ENCODE measurements around the gene STPG3.

Gene STPG3

DNA sequence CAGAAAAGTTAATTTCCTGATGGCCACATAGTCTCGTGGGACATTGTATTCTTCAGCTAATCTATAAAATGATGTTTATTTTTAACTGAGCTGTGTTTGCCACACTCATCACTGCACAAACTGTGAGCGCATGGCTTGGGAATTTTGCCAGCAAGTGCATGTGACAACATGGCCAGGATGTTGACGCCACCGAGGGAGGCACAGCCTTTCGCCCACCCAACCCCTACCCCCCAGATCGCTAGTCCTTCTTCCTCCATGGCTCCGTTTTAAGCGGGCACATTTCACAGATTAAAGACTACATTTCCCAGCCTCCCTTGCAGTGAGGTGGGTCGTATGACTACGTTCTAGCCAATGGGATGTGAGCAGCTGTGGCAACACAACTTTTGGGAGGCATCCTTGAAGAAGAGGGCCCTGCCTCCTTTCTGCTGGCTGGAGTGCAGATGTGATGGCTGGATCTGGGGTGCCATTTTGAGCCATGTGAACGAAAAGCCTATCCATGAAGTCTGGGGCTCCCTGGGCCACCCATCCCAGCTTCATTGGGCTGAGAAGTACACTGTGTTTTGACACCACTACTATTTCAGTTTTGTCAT is 43.1 kb downstream of the STPG3 start:
- Histone ChIP-seq H3K9ac (ENCODE audit: low read length) (no peak overlapping the region), H3K79me2 (ENCODE audit: low read length) (no peaks in the 10 kb centered on the region), H3K4me3 (ENCODE audit: low read length) (no peak overlapping the region), H3F3A (ENCODE audit: insufficient read depth, low read length) (no peaks in the 10 kb centered on the region), H3K36me3 (replicated peaks; ENCODE audit: insufficient read depth, low read length) (no peaks in the 10 kb centered on the region), H4K20me1 (ENCODE audit: insufficient read depth, low read length) (no peaks in the 10 kb centered on the region), H3K27ac (ENCODE audit: low read length) (no peak overlapping the region), H3K4me2 (ENCODE audit: low read depth, low read length) (no peak overlapping the region), H2AFZ (ENCODE audit: low read length) (no peak overlapping the region), H3K4me1 (ENCODE audit: low read length) (no peaks in the 10 kb centered on the region), H3K9me3 (replicated peaks; ENCODE audit: insufficient read depth, low read length) (no peaks in the 10 kb centered on the region), H3K9me2 (replicated peaks; ENCODE audit: insufficient read depth, low read length) (no peaks in the 10 kb centered on the region), H3K27me3 (replicated peaks; ENCODE audit: insufficient read depth, low read length) (peaks cover 63% of the 10 kb centered on the region)
- TF ChIP-seq, protein P1, sequence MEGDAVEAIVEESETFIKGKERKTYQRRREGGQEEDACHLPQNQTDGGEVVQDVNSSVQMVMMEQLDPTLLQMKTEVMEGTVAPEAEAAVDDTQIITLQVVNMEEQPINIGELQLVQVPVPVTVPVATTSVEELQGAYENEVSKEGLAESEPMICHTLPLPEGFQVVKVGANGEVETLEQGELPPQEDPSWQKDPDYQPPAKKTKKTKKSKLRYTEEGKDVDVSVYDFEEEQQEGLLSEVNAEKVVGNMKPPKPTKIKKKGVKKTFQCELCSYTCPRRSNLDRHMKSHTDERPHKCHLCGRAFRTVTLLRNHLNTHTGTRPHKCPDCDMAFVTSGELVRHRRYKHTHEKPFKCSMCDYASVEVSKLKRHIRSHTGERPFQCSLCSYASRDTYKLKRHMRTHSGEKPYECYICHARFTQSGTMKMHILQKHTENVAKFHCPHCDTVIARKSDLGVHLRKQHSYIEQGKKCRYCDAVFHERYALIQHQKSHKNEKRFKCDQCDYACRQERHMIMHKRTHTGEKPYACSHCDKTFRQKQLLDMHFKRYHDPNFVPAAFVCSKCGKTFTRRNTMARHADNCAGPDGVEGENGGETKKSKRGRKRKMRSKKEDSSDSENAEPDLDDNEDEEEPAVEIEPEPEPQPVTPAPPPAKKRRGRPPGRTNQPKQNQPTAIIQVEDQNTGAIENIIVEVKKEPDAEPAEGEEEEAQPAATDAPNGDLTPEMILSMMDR (IDR thresholded peaks at IDR 0.05; ENCODE audit: low read length): no peak
- no peak for TF ChIP-seq EZH2phosphoT487 (IDR thresholded peaks at IDR 0.05; ENCODE audit: low read length)
- TF ChIP-seq EZH2 (optimal IDR thresholded peaks at IDR 0.05; ENCODE audit: low read depth, low read length): no peak
- DNase-seq: peak; percentile 29

DNA sequence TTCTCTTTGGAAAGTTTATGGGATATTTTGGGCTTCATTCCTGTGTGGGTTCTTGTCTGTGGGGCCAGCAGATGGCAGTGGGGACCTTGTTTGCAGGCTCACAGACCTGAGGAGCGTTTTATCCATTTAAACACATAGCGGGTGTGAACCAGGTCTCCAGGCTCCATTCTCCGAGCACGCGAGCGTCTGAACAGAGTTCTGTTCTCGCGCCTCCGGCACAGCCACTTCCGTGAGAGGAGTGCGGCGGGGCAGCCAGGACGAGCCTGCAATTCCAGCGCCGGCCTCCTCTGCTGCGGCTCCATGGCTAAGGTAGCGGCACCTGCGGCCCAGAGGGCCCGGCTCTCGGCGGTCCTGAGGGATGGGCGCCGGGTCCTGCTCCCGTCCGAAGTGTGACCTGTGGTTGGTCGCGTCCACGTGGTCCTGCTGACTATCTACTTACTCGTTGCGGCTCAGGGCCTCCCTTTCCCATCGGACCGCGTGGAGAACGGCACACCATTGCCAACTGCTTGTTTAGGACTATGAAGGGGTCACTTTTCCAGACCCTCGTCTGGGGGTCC is 43.7 kb downstream of the STPG3 start:
- no peak for TF ChIP-seq EZH2phosphoT487 (IDR thresholded peaks at IDR 0.05; ENCODE audit: low read length)
- no peak for TF ChIP-seq EZH2 (optimal IDR thresholded peaks at IDR 0.05; ENCODE audit: low read depth, low read length)
- TF ChIP-seq, protein P1 (IDR thresholded peaks at IDR 0.05; ENCODE audit: low read length): no peak
- H3K4me3 ChIP-seq (ENCODE audit: low read length): no peak overlapping the region
- H3K27ac ChIP-seq (ENCODE audit: low read length): no peak overlapping the region
- no peaks in the 10 kb centered on the region for H3K9me3 ChIP-seq (replicated peaks; ENCODE audit: insufficient read depth, low read length)
- no peak overlapping the region for H3K9ac ChIP-seq (ENCODE audit: low read length)
- H3K27me3 ChIP-seq (replicated peaks; ENCODE audit: insufficient read depth, low read length): peaks cover 68% of the 10 kb centered on the region
- no peak overlapping the region for H3K4me2 ChIP-seq (ENCODE audit: low read depth, low read length)
- H3K9me2 ChIP-seq (replicated peaks; ENCODE audit: insufficient read depth, low read length): no peaks in the 10 kb centered on the region
- H3K79me2 ChIP-seq (ENCODE audit: low read length): no peaks in the 10 kb centered on the region
- H3K36me3 ChIP-seq (replicated peaks; ENCODE audit: insufficient read depth, low read length): no peaks in the 10 kb centered on the region
- no peak for DNase-seq
- no peak overlapping the region for H2AFZ ChIP-seq (ENCODE audit: low read length)
- H3F3A ChIP-seq (ENCODE audit: insufficient read depth, low read length): no peaks in the 10 kb centered on the region
- no peaks in the 10 kb centered on the region for H3K4me1 ChIP-seq (ENCODE audit: low read length)
- H4K20me1 ChIP-seq (ENCODE audit: insufficient read depth, low read length): no peaks in the 10 kb centered on the region

GRCh38 chr9:137295238-137295811 is 44.2 kb downstream of the STPG3 start:
- H3K27ac ChIP-seq (ENCODE audit: low read length): no peak overlapping the region
- no peak for DNase-seq
- peaks cover 74% of the 10 kb centered on the region for H3K27me3 ChIP-seq (replicated peaks; ENCODE audit: insufficient read depth, low read length)
- no peak overlapping the region for H3K4me3 ChIP-seq (ENCODE audit: low read length)
- H3K9me2 ChIP-seq (replicated peaks; ENCODE audit: insufficient read depth, low read length): no peaks in the 10 kb centered on the region
- no peaks in the 10 kb centered on the region for H3K36me3 ChIP-seq (replicated peaks; ENCODE audit: insufficient read depth, low read length)
- H3F3A ChIP-seq (ENCODE audit: insufficient read depth, low read length): no peaks in the 10 kb centered on the region
- H3K9ac ChIP-seq (ENCODE audit: low read length): no peak overlapping the region
- no peaks in the 10 kb centered on the region for H3K4me1 ChIP-seq (ENCODE audit: low read length)
- no peak overlapping the region for H3K4me2 ChIP-seq (ENCODE audit: low read depth, low read length)
- TF ChIP-seq, protein P1 (IDR thresholded peaks at IDR 0.05; ENCODE audit: low read length): no peak
- TF ChIP-seq EZH2phosphoT487 (IDR thresholded peaks at IDR 0.05; ENCODE audit: low read length) (no peak), EZH2 (optimal IDR thresholded peaks at IDR 0.05; ENCODE audit: low read depth, low read length) (no peak)
- no peaks in the 10 kb centered on the region for H3K9me3 ChIP-seq (replicated peaks; ENCODE audit: insufficient read depth, low read length)
- H3K79me2 ChIP-seq (ENCODE audit: low read length): no peaks in the 10 kb centered on the region
- no peak overlapping the region for H2AFZ ChIP-seq (ENCODE audit: low read length)
- H4K20me1 ChIP-seq (ENCODE audit: insufficient read depth, low read length): no peaks in the 10 kb centered on the region

Measured in MM.1S (cell line).